NCI-H1092 (cell line): ENCODE results near the gene MUC4.
"Not testable (repeated sequence)": the region's sequence is repeated elsewhere in the genome, so short reads cannot be mapped to it uniquely, and the experiment has no call there.

Source experiments
- DNase-seq: peaks from one replicate; lab custom pipeline; 2025; lab: John Stamatoyannopoulos, UW

Gene MUC4

DNA sequence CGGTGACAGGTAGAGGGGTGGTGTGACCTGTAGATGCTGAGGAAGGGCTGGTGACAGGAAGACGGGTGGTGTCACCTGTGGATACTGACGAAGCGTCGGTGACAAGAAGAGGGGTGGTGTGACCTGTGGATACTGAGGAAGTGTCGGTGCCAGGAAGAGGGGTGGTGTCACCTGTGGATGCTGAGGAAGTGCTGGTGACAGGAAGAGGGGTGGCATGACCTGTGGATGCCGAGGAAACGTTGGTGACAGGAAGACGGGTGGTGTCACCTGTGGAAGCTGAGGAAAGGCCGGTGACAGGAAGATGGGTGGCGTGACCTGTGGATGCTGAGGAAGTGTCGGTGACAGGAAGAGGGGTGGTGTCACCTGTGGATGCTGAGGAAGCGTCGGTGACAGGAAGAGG is 27.7 kb downstream of the MUC4 start:
- DNase-seq: not testable (repeated sequence)

DNA sequence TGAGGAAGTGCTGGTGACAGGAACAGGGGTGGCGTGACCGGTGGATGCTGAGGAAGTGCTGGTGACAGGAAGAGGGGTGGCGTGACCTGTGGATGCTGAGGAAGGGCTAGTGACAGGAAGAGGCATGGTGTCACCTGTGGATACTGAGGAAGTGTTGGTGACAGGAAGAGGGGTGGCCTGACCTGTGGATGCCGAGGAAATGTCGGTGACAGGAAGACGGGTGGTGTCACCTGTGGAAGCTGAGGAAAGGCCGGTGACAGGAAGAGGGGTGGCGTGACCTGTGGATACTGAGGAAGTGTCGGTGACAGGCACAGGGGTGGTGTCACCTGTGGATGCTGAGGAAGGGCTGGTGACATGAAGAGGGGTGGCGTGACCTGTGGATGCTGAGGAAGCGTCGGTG is 30.5 kb downstream of the MUC4 start:
- not testable (repeated sequence) for DNase-seq

DNA sequence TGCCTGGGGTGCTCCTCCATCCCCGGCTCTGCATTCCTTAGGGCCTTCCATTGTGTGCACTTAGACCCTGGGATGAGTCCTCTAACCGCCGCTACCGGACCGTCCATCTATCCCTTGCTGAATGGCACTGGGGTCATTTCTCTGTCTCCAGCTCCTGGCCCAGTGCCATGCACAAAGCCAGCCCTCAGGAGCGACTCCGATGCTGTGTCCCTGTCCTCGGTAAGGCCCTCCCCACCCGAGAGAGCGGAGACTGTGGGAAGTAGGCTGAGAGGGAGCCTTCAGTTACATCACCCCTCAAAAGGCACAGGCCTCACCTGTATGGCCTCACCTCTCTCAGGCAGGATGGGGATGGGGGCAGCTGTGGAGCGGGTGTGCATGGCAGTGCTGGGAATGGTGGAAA is 33.8 kb downstream of the MUC4 start:
- DNase-seq: no peak

DNA sequence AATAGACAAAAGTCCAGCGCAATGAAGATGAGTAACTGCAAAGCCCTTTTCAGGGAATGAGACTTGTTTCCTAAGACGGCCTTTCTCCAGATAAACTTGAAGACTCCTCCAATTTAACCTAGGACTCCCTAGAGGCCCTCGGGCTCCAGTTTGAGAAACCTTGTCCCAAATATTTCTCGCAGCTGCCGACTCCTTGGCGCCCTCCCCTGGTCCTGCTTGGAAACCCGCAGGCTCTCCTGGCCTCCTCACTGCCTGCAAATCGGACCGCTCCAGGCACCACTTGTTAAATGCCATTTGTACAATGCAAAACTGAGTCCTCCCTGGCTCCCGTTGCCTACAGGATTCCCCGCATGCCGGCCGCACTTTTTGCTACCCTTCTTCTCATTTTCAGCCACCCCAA is 36.8 kb downstream of the MUC4 start:
- no peak for DNase-seq

DNA sequence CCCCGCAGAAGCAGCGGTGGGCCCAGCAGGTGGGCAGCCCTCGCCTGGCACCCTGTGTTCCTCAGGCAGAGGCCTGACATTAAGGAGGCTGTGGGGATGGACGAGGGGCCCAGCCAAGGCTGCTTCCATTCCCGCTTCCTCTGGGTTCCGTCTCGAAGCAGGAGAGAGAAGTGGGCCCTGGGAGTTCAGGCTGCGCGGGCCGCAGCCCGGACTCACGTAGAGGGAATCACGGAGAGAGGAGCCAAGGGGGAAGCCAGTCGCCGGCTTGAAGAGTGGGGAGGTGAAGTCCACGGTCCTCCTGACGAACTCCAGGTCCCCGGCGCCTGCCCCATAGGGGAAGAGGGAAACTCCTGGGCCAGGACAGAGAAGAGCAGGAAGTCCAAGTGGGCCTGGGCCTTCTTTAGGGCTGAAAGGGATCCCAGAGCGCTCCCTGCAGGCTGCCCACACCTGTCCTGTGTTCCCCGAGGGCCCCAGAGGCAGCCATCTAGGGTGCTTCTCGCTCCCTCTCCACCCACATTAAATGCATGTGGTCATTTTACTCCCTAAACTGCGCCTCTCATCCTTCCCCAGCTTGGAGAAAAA is 37.7 kb downstream of the MUC4 start:
- no peak for DNase-seq

DNA sequence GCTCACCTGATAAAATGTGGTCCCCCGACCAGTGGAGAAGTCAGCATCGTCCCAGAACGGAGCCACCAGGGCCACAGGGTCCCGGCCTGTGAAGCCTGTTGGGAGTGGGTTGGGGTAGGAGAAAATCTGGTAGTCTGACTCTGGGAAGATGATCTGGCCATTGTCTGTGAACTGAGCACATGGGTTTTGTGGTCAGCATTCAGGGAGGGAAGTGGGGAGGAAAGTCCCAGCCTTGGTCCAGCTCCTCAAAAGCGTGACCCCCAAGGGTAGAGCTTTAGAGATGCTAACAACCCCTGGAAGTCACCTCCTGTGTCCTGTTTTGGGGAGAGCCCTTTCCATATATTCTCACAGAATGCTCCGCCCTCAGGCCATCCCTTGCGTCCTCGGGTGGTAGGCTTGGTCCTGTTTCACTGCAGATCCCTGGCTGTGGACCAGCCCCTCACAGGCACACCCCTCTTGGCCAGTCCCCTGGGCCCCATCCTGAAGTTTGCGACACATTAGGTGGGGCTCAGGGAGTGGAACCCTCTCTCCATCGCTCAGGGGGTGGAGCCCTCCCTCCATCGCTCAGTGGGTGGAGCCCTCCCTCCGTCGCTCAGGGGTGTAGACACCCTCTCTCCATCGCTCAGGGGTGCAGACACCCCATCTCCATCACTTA is 40.0 kb downstream of the MUC4 start:
- no peak for DNase-seq

DNA sequence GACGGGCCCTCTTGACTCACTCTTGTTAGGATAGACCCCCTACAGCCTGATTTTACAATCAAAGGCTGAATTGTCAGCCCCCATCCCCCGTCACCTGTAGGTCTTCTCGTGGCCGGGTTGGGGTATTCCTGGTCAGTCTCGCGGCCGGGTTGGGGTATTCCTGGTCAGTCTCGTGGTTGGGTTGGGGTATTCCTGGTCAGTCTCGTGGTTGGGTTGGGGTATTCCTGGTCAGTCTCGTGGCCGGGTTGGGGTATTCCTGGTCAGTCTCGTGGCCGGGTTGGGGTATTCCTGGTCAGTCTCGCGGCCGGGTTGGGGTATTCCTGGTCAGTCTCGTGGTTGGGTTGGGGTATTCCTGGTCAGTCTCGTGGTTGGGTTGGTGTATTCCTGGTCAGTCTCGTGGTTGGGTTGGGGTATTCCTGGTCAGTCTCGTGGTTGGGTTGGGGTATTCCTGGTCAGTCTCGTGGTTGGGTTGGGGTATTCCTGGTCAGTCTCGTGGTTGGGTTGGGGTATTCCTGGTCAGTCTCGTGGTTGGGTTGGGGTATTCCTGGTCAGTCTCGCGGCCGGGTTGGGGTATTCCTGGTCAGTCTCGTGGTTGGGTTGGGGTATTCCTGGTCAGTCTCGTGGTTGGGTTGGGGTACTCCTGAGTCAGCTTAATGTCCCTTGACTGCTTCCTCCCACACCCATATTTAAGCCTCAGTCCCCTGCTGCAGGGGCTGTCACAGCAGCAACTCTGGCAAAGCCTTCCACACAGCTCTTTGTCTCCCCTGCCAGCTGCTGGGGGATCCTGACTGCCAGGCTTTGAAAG is 40.7 kb downstream of the MUC4 start:
- DNase-seq: not testable (repeated sequence)

DNA sequence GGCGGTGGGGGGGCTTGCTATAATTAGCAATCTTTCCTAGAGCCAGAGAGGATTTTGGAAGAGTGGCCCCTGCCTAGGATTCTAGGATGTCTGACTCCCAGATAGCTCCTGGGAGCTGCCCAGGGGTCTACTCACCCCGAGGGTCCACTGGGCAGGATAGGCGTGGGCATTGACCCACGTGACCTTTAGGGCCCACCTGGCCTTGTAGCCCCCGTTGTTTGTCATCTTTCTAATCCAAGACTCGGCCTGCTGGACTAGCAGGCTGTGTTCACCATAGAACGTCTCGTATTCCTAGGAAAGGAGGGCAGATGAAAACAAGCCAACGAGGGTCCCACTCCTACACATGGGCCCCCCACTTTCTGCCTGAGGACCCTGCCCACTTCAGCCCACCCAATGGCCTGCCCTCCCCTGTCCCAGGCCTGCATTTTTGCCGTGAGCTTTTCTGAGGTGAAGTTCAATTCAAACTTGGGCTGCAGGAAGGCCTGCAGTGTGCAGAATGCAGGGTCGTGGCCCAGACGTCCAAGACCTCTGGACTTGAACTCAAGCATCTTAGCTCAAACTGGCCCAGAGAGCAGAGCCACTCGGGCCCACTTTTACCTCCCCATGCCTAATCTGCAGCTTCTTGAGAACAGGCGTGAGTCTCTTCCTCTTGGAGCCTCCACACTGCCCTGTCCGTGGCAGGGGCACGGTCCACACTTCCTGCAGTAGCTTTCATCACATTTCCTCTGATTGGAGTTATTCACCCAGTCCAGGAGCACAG is 41.5 kb downstream of the MUC4 start:
- DNase-seq: no peak

DNA sequence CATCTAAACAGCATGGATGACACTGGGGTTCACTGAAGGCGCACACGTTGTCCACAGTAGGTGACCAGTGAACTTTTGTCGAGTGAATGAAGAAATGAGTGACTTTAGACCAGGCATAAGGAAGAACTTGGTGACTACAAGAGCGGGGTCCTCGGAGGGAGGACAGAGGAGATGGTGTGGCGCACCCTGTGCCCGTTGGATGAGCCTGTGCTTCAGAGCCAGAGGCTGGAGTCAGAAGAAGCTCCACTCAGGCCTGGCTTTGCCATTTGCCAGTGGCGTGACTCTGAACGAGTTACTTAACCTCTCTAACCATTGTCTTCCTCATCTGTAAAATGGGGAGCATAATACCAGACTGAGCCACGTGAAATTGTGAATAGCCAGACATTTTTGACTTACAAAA is 42.2 kb downstream of the MUC4 start:
- no peak for DNase-seq

DNA sequence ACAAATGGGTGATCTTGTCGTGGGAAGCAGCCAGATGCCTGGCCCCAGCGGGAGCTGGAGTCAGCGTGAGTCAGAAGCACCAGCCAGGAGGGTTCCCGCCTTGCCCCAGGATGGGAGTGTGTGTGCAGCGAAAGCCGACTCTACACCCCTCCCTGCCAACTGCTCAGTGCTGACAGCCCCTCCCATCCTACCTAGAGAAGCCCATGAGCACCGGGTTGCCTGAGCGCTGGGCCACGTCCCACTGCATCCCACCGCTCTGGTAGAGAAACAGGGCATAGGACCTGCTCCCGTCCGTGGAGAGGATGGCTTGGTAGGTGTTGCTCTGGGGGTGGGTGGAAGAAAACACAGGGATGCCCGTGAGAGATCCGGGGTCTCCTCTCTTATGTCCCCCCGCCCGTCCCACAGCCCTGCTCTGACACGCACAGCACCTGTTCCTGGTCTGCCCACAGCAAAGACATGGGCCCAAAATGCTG is 42.9 kb downstream of the MUC4 start:
- DNase-seq: no peak

DNA sequence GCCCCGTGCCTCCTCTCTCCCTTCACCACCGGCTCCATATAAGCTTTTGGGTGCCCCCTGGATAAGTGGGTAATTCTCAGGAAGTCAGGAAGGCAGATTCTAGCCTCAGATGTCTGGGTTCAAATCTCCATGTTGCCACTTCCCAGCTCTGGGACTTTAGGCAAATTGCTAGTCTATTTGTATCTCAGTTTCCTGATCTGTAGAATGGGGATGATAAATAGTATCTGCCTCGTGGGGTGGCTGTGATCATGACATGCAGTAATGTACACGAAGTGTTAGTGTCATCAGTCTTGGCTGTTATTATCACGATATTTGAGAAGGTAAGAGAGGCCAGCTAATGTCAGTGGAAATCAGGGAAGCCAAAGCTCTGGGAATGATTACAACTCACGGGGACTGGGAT is 43.3 kb downstream of the MUC4 start:
- no peak for DNase-seq

DNA sequence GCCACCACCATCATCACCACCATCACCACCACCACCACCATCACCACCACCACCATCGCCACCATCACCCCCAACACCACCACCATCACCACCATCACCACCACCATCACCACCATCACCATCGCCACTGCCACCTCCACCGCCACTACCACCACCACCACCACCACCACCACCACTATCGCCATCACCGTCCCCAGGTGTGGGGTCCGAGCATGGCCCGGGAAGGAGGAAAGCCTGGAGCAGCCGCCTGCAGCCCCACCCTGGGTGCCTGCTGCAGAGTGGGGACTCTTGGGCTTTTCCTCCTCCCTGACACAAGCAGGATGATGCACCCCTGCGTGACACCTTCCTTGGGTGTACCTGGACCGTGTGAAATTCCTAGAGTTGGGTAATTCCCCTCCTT is 43.9 kb downstream of the MUC4 start:
- DNase-seq: no peak

DNA sequence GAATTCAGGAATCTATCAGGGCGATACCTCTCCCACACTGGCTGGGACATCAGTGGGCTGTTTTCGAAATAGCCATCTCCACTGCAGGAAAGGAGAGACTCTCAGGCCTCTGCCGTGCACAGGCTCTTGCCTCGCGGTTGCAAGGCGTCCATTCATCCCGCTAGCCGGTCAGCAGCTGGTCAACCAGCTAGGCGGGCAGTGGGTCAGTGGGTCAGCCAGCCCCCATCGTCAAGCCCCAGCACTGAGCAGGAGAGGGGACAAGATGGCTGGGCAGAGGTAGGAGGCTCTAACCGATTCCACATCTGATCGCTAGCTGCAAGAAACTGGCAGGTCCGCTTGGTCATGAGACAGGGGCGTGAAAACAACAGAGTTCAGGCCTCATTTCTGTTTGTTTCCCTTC is 45.1 kb downstream of the MUC4 start:
- DNase-seq: no peak

DNA sequence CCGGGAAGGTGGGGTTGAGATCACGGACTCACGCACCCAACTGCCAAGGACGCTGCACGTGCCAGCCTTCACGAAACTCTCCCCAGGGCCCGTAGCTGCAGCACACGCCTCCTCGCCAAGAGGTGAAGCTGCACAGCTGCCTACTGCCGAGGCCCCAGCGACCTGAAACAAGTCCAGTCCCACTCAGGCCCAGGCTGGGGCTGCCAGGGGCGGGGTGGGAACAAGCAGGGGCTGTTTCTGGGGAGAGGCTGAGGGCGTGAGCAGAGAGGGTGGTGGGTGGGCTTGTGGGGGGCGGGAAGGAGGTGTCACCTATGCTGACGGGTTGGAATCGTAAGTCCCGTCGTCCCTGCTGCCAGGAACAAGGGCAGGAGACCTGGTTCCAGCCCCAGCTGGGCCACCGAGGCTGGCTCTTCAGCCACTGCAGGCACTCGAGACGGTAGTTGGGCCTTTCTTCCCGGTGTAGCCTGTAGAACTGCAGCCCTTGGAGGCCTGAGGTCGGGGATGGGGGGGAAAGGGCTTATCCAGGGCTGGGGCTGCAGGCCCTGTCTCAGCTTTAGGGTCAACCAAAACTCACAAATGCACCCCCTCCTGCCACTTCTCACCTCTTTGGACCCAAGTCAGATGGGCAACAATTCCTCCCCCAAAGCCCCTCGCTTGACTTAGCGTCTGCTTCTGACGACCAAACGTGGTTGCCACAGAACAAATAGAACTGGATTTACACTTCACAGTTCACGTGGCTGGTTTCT is 46.6 kb downstream of the MUC4 start:
- no peak for DNase-seq

DNA sequence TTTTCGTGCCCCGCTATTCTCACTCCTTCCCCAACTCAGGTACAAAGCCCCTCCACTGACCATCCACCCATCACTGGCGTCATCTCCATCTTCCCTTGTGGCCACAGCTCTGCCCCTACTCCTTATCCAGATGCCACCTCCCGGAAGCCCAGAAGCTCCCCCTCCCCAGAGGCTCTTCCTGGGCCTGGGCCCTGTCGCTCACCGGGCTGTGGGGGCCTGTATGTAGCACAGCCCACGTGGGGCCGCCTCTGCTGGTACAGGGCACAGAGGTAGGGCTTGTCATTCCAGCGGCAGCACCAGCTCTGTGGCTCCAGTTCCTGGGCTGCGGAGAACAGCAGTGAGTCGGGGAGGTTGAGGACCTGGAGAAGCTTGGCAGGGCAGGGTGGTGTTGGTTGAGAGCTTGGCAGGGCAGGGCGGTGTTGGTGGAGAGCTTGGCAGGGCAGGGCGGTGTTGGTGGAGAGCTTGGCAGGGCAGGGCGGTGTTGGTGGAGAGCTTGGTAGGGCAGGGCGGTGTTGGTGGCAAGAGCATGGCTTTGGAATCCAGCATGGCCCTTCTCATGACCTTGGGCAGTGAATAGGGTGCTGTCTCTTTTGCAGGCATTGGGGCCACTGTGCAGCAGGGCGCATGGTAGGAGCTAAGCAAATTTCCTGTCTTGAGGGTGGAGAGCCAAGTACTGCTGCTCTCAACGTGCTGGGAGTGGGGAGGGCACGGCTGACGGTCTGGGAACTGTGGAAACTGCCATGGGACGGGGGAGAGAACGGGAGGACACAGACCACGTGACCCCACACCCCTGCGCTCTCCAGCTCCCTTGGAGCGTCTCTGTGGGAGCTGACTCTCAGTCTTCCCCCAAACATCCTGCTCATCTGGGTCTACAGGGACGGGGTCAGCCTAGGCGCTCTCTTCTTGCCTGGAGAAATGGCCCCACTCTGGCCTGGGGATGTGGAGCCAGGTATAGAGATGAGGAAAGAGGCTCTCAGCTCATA is 47.6 kb downstream of the MUC4 start:
- DNase-seq: no peak

DNA sequence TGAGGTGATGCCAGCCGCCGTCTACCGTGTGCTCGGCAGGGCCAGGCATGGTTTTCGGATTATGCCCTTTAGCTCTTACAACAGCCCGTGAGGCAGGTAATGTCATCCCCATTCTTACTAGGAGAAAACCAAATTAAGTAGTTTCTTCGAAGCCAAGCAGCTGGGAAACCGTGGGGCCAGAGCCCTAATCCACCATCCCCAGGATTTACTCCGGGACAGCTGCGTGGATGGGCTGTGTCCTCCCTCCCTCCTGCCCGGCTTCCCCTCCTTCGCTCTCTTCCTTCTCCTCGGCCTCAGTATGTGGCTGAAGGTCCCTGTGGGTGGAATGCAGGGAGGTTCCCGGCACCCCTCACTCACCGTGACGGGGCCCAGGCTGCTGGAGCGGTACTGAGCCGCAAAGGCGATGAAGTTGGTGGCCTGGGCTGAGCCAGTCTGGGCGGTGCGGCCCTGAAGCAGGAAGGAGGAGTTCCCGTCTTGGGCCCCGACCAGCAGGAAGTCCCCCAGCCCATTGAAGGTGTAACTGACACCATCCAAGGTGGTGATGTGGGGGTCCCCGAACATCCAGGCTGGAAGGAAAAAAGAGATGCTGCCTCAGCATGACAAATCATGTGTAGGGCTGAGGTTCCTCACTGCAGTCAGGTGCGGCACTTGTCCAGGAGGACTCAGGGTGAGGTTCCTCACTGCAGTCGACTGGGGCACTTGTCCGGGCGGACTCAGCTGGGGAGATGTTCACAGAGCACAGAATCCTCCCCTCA is 48.5 kb downstream of the MUC4 start:
- no peak for DNase-seq

DNA sequence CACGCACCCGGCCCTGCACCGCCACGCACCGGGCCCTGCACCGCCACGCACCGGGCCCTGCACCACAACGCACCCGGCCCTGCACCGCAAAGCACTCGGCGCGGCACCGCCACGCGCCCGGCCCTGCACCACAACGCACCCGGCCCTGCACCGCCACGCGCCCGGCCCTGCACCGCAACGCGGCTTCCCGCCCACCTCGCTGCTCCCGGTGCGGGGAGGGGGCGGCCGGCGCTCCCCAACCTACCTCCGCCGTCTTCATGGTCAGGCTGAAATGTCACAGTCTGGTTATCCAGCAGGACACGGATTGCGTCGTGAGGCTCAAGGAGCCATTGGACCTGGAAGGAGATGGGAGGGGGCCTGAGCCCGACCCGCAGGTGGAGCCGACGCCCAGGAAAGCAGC is 49.1 kb downstream of the MUC4 start:
- DNase-seq: no peak

DNA sequence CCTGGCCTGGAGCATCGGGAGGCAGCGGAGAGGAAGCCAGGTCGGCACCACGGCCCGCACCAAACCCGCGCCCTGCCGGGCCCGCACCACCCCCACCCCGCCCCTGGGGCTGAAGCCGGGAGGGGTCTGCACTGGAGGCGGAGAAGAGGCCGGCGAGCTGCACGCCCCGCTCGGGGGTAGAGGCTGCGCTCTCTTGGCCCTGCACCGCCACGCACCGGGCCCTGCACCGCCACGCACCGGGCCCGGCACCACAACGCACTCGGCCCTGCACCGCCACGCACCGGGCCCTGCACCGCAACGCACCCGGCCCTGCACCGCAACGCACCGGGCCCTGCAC is 49.5 kb downstream of the MUC4 start:
- no peak for DNase-seq

DNA sequence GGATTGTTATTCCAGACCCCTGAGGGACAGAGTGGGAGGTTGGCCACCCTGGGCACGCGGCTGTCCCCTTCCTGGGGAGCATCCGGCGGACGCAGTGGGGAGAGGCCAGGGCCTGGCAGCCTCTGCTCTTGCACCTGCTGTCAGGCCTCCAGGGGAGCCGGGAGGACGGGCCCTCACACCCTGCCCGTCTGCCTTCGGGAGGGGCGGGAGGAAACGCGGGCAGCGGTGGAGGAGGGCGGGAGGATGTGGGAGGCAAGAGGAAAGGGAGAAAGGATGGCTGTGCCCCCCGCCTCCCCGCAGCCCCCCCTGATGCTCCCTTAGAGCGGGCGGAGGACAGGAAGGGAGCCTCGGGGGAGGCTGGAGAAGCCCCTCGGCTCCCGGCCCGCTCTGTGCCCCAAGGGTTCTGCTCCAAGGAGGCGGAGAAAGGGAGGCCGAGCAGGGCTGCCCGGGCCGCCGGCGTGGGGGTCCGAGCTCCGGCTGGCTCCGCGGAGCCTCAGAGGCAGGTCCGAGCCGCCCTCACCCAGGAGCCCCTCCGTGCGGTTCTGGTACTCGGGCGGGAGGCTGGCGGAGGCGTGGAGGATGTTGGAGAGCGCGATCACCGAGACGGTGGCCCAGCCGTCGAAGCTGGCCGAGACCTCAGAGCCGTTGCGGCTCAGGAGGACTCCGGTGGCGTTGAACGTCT is 50.0 kb downstream of the MUC4 start:
- no peak for DNase-seq
